IgD-negative memory B cell (primary cell): ENCODE data around the gene DNAH3. TPM values are rescaled to one million over a fixed set of nuclear protein-coding genes. Genes with fewer than 3 reads are reported as not detected.
A peak's percentile ranks its signal among the peaks of the same experiment; 100 is the strongest.
"Not testable (repeated sequence)": the region's sequence is repeated elsewhere in the genome, so short reads cannot be mapped to it uniquely, and the experiment has no call there.

ENCODE experiments used
- H3K27ac Mint-ChIP-seq, 3 donors: one replicate each; pipeline ENCODE4 v1.8.0; 2020 to 2022; ENCODE audit warnings: mild to moderate bottlenecking in 3 of 3, mixed read lengths in 3 of 3, moderate library complexity in 1 of 3
- H3K27me3 Mint-ChIP-seq: one replicate; pipeline ENCODE4 v1.8.0; 2021; ENCODE audit warnings: mixed read lengths
- H3K36me3 Mint-ChIP-seq: one replicate; pipeline ENCODE4 v1.8.0; 2020; ENCODE audit warnings: mild to moderate bottlenecking, mixed read lengths
- H3K4me1 Mint-ChIP-seq, 3 donors: one replicate each; pipeline ENCODE4 v1.8.0; 2020 to 2022; ENCODE audit warnings: mixed read lengths in 3 of 3, mild to moderate bottlenecking in 1 of 3
- H3K4me3 Mint-ChIP-seq, 4 donors: one replicate each; pipeline ENCODE4 v1.8.0; 2020 to 2022; ENCODE audit warnings: mild to moderate bottlenecking in 4 of 4, mixed read lengths in 4 of 4, moderate library complexity in 3 of 4
- H3K9me3 Mint-ChIP-seq, 3 donors: one replicate each; pipeline ENCODE4 v1.8.0; 2020 to 2021; ENCODE audit warnings: mixed read lengths in 3 of 3, mild to moderate bottlenecking in 1 of 3
- polyA plus RNA-seq: library from polyadenylated mRNA; unstranded; fragments of 300-500 nt; fragmentation: Illumina TruSeq; gene quantifications from one replicate; pipeline ENCODE4 v1.2.3, GENCODE V29; 2021

DNAH3 gene
- polyA plus RNA-seq, 1 donor from 2014 or later: not detected

DNA sequence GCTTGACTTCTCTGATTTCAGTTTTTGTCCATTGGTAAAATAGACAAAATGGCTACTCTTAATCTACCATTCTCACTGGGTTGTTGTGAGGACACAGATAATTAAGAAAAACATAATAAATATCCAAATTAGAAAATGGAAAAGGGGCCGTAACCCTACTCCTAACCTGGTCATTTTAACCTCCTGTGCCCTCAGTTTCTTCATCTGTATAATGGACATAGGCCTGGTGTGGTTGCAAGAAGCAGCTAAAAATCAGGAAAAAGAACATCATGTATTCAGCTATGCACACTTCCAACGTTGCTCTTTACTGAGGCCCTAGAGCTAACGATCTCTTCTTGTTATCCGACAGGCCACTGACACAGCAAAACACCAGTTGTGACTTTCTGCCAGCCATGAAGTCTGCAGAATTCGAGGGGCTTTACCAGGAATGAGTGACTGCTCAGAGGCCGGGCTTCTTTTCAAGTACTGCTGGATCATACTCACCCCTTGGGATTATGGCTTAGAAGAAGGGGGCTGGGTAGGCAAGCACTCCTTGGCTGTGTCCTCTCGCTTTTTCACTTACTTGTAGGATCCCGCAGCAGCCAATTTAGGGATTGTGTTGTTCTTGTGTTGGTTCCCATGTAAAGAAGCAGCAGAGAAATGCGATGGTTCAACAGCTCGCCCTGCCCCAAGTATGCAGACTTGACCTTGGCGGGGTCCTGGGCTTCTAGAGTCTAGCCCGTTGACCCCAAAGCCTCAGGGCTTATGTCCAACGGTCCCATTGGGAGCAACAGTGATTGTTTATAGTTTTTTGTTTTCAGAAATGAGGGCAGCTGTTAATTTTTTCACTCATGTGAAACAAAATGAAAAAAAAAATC is 28.7 kb upstream of the DNAH3 start:
- H3K27ac Mint-ChIP-seq: no peak overlapping the region
- peaks cover under 1 to 5% (median 2%) of the 10 kb centered on the region in 3 donors for H3K4me1 Mint-ChIP-seq
- H3K9me3 Mint-ChIP-seq: peaks cover 1 to 11% (median 2%) of the 10 kb centered on the region in 3 donors
- no peak overlapping the region for H3K4me3 Mint-ChIP-seq
- H3K27me3 Mint-ChIP-seq: no peaks in the 10 kb centered on the region
- peaks cover 16% of the 10 kb centered on the region for H3K36me3 Mint-ChIP-seq

- H3K36me3 Mint-ChIP-seq: peaks cover 12% of the 10 kb centered on the region
- H3K4me3 Mint-ChIP-seq: no peak overlapping the region
These were observed 24.8 kb upstream of the DNAH3 start for GRCh38 chr16:21175397-21175796.

GRCh38 chr16:21172650-21173049 is 22.0 kb upstream of the DNAH3 start:
- Mint-ChIP-seq H3K9me3 (no peaks in the 10 kb centered on the region), H3K4me3 (no peak overlapping the region), H3K4me1 (no peaks in the 10 kb centered on the region), H3K36me3 (peaks cover 9% of the 10 kb centered on the region), H3K27me3 (no peaks in the 10 kb centered on the region), H3K27ac (no peak overlapping the region)

More at GRCh38 chr16:21175397-21175796, 24.8 kb upstream of the DNAH3 start:
- Mint-ChIP-seq H3K9me3 (peaks cover 0 to 3% (median 1%) of the 10 kb centered on the region in 3 donors), H3K27me3 (no peaks in the 10 kb centered on the region), H3K27ac (no peak overlapping the region), H3K4me1 (no peaks in the 10 kb centered on the region)

DNA sequence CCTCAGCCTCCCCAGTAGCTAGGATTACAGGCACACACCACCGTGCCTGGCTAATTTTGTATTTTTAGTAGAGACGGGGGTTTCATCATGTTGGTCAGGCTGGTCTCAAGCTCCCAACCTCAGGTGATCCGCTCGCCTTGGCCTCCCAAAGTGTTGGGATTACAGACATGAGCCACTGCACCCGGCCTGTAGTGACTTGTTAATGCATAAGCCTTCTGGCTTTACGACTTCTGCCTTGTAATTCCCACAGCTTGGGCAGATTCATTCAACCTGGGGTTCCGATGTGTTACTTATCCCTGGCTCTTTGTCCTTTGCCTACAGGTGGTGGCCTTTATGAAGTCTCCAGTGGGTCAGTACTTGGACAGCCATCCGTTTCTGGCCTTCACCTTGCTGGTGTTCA is 19.5 kb upstream of the DNAH3 start:
- not testable (repeated sequence) for H3K36me3 Mint-ChIP-seq, H3K4me1 Mint-ChIP-seq, H3K9me3 Mint-ChIP-seq, H3K27me3 Mint-ChIP-seq, H3K4me3 Mint-ChIP-seq, H3K27ac Mint-ChIP-seq

DNA sequence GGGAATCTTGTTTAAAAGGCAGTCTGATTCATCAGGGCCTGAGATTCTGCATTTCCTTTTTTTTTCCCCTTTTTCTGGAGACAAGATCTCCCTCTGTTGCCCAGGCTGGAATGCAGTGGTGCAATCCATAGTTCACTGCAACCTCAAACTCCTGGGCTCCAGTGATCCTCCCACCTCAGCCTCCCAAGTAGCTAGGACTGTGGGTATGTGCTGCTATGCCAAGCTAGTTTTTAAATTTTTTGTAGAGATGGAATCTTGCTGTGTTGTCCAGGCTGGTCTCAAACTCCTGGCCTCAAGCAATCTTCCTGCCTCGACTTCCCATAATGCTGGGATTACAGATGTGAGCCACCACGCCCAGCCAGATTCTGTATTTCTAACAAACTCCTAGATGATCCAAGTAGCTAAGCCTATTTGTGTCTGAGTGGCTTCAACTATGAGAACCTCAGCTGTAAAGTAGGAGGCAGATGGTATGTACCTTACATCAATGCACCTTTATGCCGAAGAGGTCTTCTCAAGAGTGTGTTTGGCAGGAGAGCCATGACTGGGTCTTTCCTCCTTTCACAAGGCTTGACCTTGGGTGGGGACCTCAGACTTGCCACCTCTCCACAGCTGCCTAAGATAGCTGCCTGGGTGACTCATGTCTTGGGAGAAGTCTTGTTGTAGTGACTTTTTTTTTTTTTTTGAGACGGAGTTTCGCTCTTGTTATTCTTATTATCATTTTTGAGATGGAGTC is 18.8 kb upstream of the DNAH3 start:
- Mint-ChIP-seq H3K27ac (no peak overlapping the region), H3K27me3 (no peaks in the 10 kb centered on the region), H3K9me3 (no peaks in the 10 kb centered on the region), H3K4me3 (no peak overlapping the region), H3K36me3 (peaks cover 12% of the 10 kb centered on the region), H3K4me1 (peaks cover 0 to 3% (median 2%) of the 10 kb centered on the region in 3 donors)

GRCh38 chr16:21167929-21168602 is 17.4 kb upstream of the DNAH3 start:
- H3K36me3 Mint-ChIP-seq: peaks cover 12% of the 10 kb centered on the region
- no peak overlapping the region for H3K4me3 Mint-ChIP-seq
- no peaks in the 10 kb centered on the region for H3K9me3 Mint-ChIP-seq
- H3K4me1 Mint-ChIP-seq: peaks cover 0 to 3% (median 3%) of the 10 kb centered on the region in 3 donors
- no peaks in the 10 kb centered on the region for H3K27me3 Mint-ChIP-seq
- no peak overlapping the region for H3K27ac Mint-ChIP-seq

GRCh38 chr16:21167360-21167759 is 16.7 kb upstream of the DNAH3 start:
- H3K9me3 Mint-ChIP-seq: no peaks in the 10 kb centered on the region
- no peaks in the 10 kb centered on the region for H3K27me3 Mint-ChIP-seq
- peaks cover 15% of the 10 kb centered on the region for H3K36me3 Mint-ChIP-seq
- no peak overlapping the region for H3K4me3 Mint-ChIP-seq
- no peak overlapping the region for H3K27ac Mint-ChIP-seq
- H3K4me1 Mint-ChIP-seq: peaks cover 0 to 7% (median 3%) of the 10 kb centered on the region in 3 donors

DNA sequence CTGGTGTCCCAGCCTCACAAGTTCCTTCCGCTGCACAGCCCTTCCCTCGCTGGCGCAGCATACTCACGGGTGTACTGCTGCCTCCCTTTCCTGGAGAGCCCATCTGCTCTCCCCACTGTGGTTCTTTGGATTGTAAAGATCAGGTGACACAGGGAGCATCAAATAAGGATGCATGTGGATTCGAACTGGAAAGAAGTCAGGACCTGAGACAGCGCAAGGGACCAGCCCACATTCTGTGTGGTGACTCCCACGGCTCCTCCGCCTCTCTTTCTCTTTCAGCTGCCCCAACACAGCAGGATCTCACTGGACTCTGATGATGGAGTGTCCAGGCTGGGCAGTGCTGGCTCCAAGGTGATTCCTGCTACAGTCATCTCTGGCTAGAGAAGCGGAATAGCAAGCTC is 15.9 kb upstream of the DNAH3 start:
- peaks cover 0 to 7% (median 3%) of the 10 kb centered on the region in 3 donors for H3K4me1 Mint-ChIP-seq
- no peaks in the 10 kb centered on the region for H3K9me3 Mint-ChIP-seq
- H3K36me3 Mint-ChIP-seq: peaks cover 15% of the 10 kb centered on the region
- H3K4me3 Mint-ChIP-seq: no peak overlapping the region
- H3K27me3 Mint-ChIP-seq: no peaks in the 10 kb centered on the region
- peak overlapping the region in 1 of 3 donors; percentile 2 for H3K27ac Mint-ChIP-seq

GRCh38 chr16:21164521-21165168 is 14.0 kb upstream of the DNAH3 start:
- Mint-ChIP-seq H3K27me3 (no peaks in the 10 kb centered on the region), H3K9me3 (no peaks in the 10 kb centered on the region), H3K36me3 (peaks cover 12% of the 10 kb centered on the region), H3K4me3 (no peak overlapping the region), H3K27ac (peak overlapping the region in 1 of 3 donors; percentile 68), H3K4me1 (peaks cover 7 to 10% (median 9%) of the 10 kb centered on the region in 3 donors)

GRCh38 chr16:21163576-21163975 is 12.9 kb upstream of the DNAH3 start:
- Mint-ChIP-seq H3K9me3 (no peaks in the 10 kb centered on the region), H3K36me3 (peaks cover 12% of the 10 kb centered on the region), H3K4me1 (peaks cover 9 to 11% (median 9%) of the 10 kb centered on the region in 3 donors), H3K4me3 (no peak overlapping the region), H3K27ac (no peak overlapping the region), H3K27me3 (no peaks in the 10 kb centered on the region)

DNA sequence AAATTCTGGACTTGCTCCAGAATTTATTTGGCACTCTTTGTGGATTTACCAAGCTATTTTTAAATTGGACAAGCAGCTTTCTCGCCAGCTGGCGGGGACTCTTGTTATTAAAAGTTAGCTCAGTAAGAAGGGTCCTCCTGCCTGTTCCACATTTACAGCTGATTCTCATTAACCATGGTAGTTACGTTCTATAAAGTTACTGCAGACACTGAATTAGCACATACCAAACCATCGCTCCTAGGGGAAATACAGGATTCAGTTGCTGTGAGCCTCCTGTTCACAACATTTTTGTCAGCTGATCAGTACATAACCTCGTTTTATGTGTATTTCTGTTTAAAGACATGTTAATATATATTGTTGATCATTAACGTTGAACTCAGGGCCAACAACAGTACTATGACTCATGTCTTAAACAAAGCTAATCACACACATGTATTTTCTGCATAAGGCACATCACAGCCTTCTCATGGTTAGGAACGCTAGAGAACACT is 12.1 kb upstream of the DNAH3 start:
- no peak overlapping the region for H3K27ac Mint-ChIP-seq
- H3K4me3 Mint-ChIP-seq: no peak overlapping the region
- peaks cover 9 to 16% (median 11%) of the 10 kb centered on the region in 3 donors for H3K4me1 Mint-ChIP-seq
- H3K27me3 Mint-ChIP-seq: no peaks in the 10 kb centered on the region
- no peaks in the 10 kb centered on the region for H3K9me3 Mint-ChIP-seq
- peaks cover 12% of the 10 kb centered on the region for H3K36me3 Mint-ChIP-seq

DNA sequence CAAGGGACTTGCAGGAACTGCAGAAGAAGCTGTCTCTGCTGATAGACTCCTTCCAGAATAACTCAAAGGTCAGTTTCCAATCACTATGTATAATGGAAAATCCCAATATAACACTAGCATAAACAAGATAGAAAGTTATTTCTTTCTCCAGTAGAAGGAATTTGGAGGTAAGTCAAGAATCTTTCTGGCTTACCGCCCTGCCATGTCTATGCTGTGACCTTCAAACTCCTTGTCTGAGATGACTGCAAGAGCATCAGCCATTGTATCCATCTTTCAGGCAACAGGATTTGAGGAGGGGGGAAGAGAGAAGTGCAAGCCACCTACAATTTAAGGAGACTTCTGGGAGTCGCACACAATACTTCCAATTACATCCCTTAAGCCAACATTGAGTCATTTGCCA is 10.6 kb upstream of the DNAH3 start:
- Mint-ChIP-seq H3K4me3 (no peak overlapping the region), H3K27ac (no peak overlapping the region), H3K27me3 (no peaks in the 10 kb centered on the region)

GRCh38 chr16:21160276-21160675 is 9.6 kb upstream of the DNAH3 start:
- Mint-ChIP-seq H3K4me1 (peaks cover 6 to 18% (median 12%) of the 10 kb centered on the region in 3 donors), H3K9me3 (no peaks in the 10 kb centered on the region), H3K27ac (no peak overlapping the region), H3K27me3 (no peaks in the 10 kb centered on the region), H3K4me3 (peak overlapping the region in 2 of 4 donors; percentile 65 to 90), H3K36me3 (peaks cover 12% of the 10 kb centered on the region)

More for the DNA sequence above, 10.6 kb upstream of the DNAH3 start:
- Mint-ChIP-seq H3K36me3 (peaks cover 12% of the 10 kb centered on the region), H3K9me3 (no peaks in the 10 kb centered on the region), H3K4me1 (peaks cover 6 to 18% (median 12%) of the 10 kb centered on the region in 3 donors)

DNA sequence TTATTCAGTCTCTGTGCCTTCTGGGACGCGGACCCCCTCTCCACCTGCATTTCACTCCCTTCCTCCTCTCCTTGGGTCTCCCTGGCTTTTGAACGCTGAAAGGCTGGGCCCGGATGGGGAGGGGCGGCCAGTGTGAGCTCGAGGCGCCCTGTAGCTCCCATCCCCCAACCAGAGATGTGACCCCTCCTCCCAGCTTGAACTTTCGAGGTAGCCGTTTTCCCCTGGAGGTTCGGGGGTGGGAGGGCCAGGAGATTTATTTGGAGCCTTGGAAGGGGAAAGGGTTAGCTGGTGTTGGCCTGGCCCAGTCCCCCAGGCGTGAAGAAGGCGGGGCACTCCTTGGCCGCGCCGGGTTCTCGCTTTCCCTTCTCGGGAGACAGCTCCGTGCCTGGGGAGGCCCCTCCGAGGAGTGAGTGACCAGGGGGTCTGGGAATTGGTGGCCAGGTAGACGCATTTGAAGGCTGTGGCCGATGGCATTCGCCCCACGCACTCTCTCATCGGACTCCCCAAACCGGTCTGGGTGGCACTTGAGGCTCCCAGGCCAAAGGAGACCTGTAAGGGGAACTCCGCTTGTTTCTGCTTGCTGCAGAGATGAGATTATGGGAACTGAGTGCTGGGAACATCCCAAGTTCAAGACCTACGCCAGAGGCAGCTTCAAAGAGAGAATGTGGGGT is 8.8 kb upstream of the DNAH3 start:
- Mint-ChIP-seq H3K36me3 (peaks cover 5% of the 10 kb centered on the region), H3K9me3 (no peaks in the 10 kb centered on the region), H3K4me3 (peak overlapping the region; percentile 90 to 97 (median 94)), H3K4me1 (peaks cover 6 to 18% (median 10%) of the 10 kb centered on the region in 3 donors), H3K27me3 (no peaks in the 10 kb centered on the region), H3K27ac (peak overlapping the region in 2 of 3 donors; percentile 51 to 83)
